NCI-H226 (cell line): ENCODE measurements around the gene SUN1.
A peak's percentile ranks its signal among the peaks of the same experiment; 100 is the strongest.
"Not testable (repeated sequence)": the region's sequence is repeated elsewhere in the genome, so short reads cannot be mapped to it uniquely, and the experiment has no call there.

Experiments used
- DNase-seq: peaks from one replicate; pipeline ENCODE4 v3.0.0-alpha.2; 2015

Gene SUN1

DNA sequence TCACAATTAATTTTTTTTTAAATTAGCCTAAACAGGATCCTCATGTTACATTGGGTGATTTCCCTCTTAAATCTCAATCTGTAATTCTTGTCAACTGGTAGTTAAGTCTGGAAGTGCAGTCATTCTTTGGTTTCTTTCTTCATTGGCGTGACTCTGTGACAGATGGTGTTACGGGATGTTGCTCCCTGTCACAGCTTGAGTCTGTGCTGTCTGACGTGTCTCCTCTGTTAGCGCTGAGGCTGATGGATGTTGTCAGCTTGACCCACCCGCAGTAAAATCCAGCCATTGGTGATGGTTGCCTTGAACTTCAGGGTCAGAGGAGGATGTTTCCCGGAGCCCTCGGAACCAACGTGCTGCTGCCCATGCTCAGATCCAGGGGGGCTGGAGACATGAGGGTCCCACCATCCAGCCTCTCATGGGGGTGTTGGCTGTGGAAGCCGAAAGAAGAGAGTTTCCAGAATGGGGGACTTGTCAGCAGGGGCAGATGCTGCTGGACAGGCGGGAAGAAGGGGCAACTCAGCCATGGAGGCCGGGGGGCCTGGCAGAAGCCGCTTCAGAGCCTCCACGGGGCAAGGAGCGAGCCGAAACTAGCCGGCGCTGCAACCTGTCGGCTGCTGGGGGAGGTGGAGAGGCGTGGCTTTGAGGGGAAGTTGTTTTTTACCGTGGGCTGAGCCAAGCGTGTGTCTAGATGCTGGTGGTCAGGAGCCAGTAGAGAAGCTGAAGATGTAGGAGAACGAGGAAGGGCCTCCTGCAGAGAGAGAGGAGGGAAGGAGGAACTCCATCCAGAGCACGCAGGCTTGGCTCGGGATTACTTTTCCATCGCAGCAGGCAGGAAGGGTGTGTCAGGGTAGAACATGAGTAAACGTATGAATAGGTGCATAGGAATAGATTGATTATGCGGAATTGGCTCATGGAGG lies 3.5 kb downstream of the SUN1 start:
- DNase-seq, result no peak

DNA sequence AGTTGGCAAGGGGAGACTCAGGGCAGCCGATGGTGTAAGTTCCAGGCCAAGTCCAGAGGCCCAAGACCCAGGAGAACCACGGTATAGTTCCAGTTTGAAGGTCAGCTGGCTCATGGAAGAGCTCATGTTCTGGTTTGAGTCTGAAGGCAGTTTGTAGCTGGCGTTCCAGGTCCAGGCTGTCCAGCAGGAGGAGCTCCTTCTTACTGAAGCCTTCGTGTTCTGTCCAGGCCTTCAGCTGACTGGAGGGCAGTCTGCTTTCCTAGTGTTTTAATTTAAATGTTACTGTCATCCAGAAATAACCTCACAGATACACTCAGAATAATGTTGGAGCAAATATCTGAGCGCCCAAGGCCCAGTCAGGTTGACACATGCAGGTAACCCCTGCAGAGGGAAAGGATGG lies 4.2 kb downstream of the SUN1 start:
- DNase-seq, result peak; percentile 26

DNA sequence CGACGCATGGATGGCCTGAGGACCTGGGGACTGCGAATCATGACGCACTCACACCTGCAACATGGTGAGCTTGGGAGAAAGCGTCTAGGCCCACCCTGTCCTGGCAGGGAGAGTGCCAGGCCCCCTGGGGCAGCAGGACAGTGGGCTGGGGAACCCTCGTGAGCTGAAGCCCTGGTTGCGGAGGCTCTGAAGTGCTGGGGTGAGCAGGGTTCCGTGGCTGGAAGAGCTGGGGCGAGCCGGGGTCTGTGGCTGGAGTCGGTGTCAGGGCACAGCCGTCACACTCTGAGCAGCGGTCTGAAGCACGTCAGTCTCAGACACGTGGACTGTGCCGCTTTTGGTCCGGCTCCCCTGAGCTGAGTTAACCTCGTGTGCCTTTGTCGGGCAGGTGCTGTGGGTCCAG lies 4.7 kb downstream of the SUN1 start:
- DNase-seq, result no peak

DNA sequence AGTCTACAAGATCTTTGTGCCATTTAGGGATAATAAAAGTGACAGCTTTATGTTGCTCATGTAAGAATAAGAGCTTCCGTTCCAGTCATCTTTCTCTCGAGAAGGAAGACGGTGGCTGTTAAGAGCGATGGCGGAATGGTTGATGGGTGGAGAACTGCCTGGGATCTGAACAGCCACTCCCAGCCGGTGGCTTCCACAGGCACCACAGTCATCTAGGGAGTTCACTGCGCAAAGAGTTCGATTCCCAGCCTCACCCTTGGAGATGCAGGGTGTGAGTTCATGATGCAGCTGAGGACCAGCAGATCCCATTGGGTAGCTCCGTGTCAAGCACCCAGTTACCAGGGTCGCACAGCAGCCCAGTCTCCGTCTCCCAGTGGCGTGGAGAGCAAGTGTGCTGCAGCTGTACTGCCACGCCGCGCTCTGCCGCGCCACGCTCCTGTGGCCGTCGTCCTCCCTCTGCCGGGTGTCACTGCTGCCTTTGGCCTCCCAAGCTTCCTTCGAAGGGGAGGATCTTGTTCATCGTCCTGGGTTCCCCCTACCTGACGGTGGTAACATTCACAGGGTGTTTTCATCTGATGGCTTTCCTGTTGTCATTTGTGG lies 7.8 kb downstream of the SUN1 start:
- DNase-seq, result no peak

DNA sequence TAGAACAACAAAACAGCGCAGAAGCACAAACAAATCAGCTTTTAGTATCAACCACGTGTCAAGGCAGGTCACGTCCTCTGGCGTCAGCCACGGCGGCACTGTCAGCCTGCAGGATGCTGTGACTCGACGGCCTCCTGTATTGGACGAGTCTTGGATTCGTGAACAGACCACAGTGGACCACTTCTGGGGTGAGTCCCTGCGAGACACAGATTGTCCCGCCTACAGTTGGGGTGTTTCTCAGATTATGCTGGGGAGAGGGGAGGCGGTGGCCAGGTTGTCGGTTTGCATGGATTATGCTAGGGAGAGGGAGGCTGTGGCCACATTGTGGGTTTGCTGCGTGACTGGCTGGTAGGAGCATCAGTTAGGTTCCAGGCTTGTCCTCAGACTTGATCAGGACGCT lies 9.7 kb downstream of the SUN1 start:
- no peak for DNase-seq

DNA sequence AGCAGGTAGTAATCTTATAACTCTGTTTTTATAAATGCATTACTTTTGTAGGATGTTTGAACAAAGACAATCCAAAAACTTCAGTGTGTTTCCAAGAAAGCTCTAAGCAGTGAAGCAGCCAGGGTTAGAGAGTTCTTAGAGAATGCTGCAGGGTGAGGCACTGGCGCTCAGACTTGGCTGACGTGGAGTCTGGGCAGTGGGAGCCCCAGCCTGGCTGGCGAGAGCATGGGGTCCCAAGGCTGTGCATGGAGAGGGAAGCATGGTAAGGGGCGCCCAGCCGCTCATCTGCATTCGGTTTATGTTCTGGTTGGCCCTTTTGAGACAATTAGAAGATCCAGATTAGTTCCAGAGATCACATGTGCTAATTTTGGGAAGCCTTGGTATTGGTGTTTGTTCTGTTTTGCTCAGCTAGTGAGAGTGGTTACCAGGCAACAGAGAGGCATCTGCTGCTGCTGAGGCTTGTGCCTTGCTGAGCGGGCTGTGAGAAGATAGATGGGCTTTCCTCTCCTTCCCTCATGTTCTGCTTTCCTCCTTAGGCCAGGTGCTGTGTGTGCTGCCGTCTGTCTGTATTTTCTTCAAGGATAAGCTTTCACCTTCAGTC lies 10.3 kb downstream of the SUN1 start:
- DNase-seq, result no peak

DNA sequence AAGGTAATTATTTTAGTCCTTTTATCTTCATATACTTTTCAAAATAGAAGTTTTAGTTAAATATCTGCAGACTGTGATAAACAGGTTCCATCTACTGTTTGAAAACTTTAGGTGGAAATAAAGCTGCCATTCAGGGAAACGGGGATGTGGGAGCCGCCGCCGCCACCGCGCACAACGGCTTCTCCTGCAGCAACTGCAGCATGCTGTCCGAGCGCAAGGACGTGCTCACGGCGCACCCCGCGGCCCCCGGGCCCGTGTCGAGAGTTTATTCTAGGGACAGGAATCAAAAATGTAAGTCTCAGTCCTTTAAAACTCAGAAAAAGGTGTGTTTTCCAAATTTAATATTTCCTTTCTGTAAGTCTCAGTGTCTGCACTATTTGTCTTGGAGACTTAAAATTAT lies 11.0 kb downstream of the SUN1 start:
- no peak for DNase-seq

DNA sequence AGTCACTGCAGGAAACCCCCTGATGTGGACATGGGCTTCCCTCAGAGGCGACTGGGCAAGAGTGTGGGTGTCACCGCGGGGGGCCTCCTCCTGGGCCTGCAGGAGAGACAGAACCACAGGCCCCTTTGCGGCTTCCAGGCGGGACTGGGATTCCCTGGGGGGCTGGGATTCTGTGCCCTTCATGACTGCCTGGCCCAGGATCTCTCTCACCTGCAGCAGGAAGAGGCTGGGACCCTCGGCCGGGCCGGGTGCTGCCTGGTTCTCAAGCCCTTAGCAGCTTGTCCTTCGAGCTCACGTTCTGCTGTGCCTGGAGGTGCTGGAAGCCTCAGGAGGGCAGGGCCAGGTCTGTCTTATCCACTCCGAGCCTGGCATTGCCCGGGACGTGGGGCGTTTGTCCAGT lies 11.8 kb downstream of the SUN1 start:
- no peak for DNase-seq

DNA sequence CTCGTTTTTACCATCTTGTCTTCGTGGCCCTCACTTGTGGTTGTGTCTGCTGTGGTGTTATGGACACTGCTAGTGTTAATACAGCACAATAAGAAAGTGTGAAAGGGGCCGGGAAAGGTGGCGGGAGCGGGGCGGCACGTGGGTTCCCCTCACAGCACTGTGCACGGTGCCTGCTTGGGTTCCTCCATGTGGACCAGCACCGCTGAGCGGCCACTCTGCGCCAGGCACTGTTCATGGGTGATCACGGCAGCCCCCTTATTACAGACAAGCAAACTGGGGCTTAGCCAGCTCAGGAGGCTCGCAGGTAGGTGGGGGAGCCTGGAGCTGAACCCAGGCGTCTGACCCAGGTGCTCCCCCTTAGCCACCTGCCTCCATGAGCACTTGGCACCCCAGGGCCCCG lies 12.2 kb downstream of the SUN1 start:
- no peak for DNase-seq

DNA sequence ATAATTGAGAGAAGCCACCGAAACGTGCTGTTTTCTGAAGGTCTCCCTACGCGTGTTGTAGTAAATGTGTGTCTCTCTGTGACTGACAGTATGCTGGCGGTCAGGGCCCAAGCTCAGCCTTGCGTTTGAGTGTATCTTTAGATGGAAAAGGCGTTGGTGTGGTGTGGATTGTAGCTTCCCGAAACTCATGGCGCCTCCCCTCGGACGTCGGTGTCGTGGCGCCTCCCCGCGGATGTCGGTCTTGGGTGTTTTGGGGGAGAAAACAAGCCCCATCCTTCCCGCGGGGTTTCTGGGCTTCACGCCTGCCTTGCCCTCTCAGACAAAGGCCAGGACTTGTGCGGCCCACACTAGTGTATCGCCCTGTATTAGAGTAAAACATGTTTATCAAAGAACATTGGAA lies 12.8 kb downstream of the SUN1 start:
- no peak for DNase-seq

DNA sequence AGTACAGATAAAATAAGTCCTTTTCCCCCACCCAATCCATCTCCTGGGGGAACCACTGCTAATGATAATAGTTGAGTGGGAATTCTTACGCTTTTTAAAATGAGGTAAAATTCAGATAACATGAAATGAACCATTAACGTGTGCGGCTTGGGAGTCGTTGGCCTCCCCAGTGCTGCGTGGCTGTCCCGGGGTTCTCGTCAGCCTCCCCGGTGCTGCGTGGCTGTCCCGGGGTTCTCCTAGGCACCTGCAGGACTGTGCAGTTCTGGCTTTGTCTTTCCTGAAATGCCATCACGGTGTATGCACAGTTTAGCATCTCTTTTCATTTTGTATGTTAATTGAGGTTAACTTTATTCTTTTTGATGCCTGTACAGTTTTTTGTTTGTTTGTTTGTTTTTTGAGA lies 13.5 kb downstream of the SUN1 start:
- no peak for DNase-seq

DNA sequence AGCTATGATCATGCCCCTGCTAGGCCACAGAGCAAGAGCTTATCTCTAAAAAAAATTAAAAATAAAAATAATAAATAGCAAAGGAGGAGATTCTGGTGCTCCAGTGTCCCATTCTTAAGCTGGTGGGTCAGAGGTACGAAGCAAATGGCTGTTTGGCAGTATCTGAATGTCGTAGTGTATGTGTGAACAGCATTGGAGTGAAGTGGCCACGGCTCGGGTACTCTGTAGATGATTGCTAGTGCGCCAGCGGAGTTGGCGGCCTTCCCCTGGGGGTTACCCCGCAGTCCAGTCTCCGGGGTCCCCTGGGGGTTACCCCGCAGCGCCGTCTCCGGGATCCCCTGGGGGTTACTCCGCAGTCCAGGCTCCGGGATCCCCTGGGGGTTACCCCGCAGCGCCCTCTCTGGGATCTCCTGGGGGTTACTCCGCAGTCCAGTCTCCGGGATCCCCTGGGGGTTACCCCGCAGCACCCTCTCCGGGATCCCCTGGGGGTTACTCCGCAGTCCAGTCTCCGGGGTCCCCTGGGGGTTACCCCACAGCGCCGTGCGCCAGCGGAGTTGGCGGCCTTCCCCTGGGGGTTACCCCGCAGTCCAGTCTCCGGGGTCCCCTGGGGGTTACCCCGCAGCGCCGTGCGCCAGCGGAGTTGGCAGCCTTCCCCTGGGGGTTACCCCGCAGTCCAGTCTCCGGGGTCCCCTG lies 14.8 kb downstream of the SUN1 start:
- DNase-seq, result not testable (repeated sequence)

DNA sequence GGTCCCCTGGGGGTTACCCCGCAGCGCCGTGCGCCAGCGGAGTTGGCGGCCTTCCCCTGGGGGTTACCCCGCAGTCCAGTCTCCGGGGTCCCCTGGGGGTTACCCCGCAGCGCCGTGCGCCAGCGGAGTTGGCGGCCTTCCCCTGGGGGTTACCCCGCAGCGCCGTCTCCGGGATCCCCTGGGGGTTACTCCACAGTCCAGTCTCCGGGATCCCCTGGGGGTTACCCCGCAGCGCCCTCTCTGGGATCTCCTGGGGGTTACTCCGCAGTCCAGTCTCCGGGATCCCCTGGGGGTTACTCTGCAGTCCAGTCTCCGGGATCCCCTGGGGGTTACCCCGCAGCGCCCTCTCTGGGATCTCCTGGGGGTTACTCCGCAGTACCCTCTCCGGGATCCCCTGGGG lies 15.5 kb downstream of the SUN1 start:
- not testable (repeated sequence) for DNase-seq

DNA sequence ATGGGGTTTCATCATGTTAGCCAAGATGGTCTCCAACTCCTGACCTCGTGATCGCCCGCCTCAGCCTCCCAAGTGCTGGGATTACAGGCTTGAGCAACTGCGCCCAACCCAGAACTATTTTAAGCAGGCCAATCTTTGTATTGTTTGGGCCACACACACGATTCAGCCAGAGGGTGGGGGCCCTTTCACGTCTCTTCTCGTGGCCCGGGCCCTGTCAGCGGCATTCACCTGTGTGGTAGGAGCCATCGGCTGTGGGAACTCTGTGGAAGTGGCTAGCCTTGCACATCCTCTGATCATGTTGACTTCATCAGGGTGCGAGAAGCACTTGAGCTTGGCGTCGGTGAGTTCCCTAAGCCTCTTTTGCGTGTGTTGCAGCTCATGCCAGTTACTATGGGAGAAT lies 16.9 kb downstream of the SUN1 start:
- no peak for DNase-seq

DNA sequence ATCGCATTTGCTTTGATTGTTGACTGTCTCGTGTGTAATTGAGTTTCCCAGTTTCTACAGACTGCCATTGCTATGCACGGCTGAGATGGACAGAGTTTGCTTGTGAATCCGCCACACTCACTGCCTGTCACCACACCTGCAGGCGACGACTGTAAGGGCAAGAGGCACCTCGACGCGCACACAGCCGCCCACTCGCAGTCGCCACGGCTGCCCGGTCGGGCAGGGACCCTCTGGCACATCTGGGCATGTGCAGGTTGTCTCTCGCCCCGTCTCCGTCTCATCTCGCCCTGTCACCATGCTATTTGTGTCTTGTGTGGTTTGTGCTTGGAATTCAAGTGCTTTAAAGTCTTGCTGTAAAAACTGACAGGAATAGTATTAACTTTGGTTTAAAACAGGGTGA lies 17.5 kb downstream of the SUN1 start:
- DNase-seq, result no peak

DNA sequence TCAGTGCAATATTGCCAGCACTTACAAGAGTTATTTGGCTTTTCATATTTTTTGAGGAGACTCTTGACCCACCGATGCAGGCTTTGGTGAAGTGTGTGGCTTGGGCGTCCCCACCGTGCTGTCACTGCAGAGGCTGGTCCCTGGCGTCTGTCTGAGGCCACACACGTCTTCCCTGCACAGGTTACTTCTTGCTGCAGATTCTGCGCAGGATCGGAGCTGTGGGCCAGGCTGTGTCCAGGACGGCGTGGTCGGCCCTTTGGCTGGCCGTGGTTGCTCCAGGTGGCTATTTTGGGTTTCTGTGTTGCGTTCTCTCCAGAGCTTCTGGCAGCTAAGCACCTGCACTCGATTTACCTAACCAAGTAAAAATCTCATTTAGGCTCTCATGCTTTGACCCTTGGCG lies 18.9 kb downstream of the SUN1 start:
- no peak for DNase-seq

DNA sequence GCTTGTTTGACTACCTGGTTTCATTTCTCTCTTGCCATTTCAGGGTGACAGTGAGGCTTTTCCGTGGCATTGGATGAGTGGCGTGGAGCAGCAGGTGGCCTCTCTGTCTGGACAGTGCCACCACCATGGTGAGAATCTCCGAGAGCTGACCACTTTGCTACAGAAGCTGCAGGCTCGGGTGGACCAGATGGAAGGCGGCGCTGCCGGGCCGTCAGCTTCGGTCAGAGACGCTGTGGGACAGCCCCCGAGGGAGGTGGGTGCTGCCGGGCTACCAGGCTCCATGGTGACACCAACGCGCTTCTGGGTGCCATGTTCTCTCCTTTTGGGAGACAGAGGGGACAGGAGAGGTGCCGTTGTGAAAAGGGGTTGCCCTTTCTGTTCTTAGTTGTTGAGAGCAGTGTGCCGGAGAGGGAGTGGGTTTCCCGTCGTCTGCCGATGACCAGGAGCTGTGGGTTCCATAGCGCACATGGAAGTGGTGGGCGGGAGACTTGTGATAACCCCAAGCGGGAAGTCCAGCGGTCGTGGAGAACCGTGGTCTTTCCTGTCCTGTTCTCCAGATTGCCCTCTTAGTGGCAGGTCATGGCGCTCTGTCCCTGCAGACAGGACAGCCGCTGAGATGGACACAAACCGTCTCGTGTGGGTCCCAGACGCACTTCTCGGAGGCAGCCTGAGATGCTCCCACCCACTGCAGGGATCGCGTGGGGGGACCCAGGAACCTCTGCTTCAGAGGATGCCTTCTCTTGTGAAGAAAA lies 21.3 kb downstream of the SUN1 start:
- DNase-seq, result no peak

DNA sequence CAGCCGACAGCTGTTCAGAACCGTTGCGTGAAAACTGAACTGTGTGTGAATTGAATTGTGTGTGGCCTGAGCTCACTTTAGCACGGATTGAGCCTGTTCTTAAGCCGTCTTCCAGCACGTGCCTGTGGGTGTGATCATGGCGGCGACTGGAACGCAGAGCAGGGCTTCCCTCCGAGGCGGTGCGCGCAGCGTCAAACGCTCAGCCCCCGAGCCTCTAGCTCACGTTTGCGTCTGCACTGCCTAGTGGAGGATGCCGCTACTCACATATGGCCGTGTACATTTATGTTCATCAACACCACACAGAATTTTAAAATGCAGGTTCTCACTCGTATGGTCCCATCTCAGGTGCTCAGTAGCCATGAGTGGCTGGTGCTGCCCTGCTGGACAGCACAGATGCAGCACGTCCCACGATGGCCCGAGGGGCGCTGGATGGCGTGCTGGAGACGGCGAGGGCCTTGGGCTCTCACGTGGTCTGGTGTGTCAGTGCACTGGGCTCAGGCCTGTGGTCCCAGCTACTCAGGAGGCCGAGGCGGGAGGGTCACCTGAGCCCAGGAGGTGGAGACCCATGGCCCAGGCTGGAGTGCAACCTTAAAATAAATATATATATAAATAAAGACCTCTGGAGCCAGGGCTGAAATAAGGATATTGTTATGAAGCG lies 22.0 kb downstream of the SUN1 start:
- DNase-seq, result no peak

DNA sequence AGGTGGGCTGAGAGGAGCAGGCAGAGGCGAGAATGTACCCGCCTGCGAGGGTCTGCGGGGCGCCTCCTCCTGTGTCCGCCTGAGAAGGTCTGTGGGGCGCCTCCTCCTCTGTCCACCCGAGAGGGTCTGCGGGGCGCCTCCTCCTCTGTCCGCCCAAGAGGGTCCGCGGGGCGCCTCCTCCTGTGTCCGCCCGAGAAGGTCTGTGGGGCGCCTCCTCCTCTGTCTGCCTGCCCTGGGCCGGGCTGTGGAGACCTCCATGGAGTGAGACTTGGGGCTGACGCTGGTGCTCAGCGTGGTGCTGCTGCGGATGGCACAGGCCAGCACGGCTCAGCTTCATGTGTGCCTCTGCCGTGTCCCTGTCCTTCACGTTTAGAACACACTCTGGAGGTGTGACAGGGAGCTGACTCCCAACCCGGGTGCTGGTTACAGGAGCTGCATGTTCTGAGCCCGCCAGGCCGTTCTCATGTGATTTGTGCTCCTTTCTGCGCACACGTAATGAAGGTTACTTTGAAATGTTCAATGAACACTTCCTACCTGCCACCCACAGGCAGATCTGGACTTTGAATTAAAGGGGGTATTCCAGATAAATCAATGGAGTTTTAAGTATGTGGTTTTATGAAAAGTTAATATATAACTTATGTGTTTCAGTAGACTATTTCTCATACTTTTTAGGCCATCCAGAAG lies 23.6 kb downstream of the SUN1 start:
- no peak for DNase-seq

DNA sequence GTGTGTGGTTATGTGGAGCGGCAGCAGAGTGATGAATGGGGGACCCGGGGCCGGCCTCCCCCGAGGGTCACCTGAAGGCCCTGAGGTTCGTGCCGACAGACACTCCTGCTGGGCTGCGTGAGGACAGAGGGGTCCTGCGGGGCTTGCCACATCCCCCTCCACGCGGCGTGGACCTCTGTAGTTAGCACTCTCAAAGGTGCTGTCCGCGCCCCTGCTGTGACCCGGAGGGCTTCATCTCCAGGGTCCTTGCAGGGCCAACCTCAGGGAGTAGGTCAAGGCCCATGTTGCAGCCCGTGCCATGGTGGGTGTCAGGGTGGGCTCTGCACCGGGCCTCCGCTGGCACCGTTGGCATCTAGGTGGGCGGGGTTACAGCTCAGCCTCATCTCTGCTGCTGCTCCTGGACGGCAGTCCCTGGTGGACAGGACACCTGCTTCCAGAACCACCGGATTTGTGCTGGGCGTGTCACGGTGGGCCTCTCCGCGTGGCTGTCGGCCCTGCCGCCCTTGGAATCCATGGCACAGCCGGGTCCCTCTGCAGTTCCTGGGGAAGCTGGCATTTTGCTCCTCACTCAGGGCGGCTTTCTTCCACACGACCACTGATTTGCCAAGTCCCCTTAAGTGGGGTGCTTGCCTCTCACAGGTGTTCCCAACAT lies 24.3 kb downstream of the SUN1 start:
- no peak for DNase-seq

DNA sequence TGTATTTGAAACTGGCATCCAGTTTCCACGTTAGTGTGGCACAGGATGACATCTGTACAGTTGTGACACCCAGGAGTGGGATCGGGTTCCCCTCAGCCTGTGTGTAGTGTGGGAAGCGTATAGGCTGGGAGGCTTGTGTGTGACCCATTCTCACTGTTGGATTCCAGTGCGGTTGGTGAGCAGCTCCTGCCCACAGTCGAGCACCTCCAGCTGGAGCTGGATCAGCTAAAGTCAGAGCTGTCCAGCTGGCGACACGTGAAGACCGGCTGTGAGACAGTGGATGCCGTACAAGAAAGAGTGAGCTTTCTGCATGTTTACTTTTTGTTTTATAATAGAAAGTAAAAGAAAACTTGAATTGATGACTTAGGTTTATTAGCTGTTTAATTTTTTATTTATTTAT lies 25.4 kb downstream of the SUN1 start:
- no peak for DNase-seq
